GM12865 (cell line): Measurements from ENCODE around the gene KRTCAP2.

Experiments used
- DNase-seq: peaks from one replicate; pipeline ENCODE4 v3.0.0; 2010; ENCODE audit warnings: low read depth
- H3K4me3 ChIP-seq: 2 replicates; pipeline ENCODE4 v1.5.1; 2011; ENCODE audit warnings: mild to moderate bottlenecking, low read depth, low read length, control low read depth
- TF ChIP-seq, protein P1 (sequence below): IDR thresholded peaks from 2 replicates; pipeline ENCODE4 v1.5.1; 2011; ENCODE audit warnings: low read length, control low read depth, low read depth, inconsistent platforms; ENCODE audit not compliant: insufficient read depth; ENCODE audit errors: missing control alignments

KRTCAP2 gene

GRCh38 chr1:155209312-155209721 is 36.2 kb upstream of the KRTCAP2 start:
- DNase-seq, result no peak
- H3K4me3 ChIP-seq, result peak overlapping the region; percentile 87
- TF ChIP-seq, protein P1, sequence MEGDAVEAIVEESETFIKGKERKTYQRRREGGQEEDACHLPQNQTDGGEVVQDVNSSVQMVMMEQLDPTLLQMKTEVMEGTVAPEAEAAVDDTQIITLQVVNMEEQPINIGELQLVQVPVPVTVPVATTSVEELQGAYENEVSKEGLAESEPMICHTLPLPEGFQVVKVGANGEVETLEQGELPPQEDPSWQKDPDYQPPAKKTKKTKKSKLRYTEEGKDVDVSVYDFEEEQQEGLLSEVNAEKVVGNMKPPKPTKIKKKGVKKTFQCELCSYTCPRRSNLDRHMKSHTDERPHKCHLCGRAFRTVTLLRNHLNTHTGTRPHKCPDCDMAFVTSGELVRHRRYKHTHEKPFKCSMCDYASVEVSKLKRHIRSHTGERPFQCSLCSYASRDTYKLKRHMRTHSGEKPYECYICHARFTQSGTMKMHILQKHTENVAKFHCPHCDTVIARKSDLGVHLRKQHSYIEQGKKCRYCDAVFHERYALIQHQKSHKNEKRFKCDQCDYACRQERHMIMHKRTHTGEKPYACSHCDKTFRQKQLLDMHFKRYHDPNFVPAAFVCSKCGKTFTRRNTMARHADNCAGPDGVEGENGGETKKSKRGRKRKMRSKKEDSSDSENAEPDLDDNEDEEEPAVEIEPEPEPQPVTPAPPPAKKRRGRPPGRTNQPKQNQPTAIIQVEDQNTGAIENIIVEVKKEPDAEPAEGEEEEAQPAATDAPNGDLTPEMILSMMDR, result no peak

DNA sequence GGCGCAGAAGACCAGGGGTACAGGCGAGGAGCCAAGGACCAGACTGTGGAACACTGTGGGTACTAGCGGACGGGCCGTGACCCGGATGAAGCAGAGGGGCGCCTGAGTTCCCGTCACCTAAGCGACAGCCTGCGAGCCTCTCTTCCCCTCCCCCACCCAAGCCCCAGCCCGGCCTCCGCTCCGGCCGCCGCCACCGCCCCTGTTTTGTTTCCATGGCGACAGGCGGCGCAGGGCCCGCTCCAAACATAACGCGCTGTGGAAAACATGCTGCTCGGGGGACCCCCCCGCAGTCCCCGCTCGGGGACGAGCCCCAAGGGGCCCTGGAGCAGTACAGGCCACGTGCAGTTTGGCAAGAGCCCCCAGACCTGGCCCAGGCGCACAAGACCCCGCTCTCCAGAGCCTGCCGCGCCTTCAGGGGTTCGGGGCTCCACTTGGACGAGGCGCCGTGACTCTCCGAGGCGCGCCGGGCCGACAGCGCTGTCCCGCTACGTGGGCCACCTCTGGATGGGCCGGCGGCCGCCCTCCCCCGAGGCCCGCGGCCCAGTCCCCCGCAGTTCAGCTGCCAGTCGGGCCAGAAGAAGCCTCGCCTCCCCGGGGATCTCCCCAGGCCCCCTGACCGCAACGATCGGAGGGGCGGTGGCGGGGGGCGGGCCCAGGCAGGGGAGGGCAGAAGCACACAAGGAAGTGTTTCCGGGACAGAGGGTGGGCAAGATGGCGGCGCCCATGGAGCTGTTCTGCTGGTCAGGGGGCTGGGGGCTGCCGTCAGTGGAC is 35.6 kb upstream of the KRTCAP2 start, which contains the start of gene MTX1:
TSS of gene MTX1 (plus strand) at position 155 of the 771 bp plus-strand sequence. CDS start at position 265, 110 bp downstream.
- peak; percentile 89 for DNase-seq
- TF ChIP-seq, protein P1, result no peak
- peak within 1 kb of the TSS; percentile 87 for H3K4me3 ChIP-seq

DNA sequence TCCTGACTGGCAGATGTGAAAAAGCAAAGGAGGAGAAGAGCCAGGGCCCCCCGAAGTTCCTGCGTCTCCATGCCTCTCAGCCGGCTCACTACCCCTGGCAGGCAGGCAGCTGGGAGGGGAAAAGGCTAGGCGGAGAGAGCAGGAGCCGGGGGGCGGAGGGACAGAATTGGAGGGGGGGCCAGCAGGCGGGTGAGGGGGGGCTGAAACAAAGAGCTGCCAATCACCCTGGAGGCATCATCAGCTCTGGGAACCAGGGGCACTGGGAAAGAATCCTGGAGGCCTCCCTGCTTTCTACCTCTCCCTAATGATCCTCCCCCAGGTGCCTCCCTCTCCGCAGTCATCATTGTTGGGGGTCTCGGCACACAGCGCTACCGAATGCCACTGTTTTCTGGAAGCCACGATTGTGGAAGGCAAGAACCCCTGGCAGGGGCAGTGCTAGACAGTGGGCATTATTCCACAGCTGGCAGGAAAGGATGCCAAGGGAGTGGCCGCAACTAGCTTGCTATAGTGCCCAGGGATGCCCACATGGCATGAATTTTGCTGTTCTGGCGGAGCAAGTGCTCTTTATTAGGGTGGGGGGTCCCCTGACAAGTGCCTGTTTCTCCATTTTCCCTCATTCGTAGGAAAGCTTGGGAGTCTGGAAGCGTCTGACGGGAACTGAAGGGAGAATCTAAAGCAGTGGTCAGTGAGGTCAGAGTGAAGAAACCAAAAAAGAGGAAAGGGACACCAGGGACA is 34.9 kb upstream of the KRTCAP2 start, which contains the start of gene THBS3:
TSS of gene THBS3 (minus strand) at position 92 of the 735 bp plus-strand sequence. CDS start at position 71, 21 bp downstream.
- TF ChIP-seq, protein P1, result no peak

DNA sequence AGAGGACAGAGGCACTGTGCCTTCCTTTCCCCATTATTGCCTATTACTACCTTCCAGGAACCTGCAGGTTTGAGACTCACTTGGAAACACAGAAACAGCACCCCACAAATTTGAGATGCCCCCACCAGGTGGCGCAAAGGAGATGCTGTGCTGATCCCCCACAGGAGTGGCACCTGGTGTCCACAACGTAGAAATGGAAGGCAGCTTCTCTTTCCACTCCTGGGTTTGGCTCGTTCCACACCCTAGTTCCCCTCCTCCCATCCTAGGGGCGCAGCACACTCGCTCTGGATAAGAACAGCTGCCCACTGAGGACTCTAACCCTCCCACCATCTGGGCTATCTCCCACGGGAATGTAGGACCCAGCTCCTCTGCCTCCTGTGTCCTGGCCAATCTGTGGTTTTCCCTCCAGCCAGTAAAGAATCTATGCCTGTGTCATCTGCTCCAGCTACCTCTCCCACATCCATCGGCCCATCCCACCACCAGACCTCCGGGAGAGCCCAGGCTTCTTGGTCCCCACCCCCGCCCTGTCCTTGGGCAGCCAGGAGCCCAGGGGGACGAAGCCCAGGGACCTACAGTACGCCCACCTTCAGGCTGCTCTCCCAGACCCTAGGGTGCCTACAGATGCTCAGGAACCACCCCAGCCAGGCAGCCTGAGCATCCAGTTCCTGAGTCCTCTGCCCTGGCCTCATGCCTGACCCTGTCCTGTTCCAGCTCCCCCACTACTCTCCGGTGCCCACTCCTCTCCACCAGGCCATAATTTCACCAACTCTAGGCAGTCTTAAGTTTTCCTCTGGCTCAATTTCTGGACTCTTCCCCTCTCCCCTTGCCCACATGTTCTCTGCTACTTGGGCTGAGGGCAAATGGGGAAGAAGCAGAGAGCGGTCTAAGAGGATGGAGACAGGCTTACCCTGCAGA is 34.0 kb upstream of the KRTCAP2 start:
- peak; percentile 91 for DNase-seq
- no peak overlapping the region for H3K4me3 ChIP-seq
- TF ChIP-seq, protein P1, result peak; percentile 93

More for the DNA sequence above, 34.9 kb upstream of the KRTCAP2 start, which contains the start of gene THBS3:
- no peak for DNase-seq
- peak within 1 kb of the TSS; percentile 87 for H3K4me3 ChIP-seq

GRCh38 chr1:155205969-155206593 is 33.0 kb upstream of the KRTCAP2 start:
- TF ChIP-seq, protein P1, result no peak
- no peak for DNase-seq
- H3K4me3 ChIP-seq, result no peak overlapping the region

DNA sequence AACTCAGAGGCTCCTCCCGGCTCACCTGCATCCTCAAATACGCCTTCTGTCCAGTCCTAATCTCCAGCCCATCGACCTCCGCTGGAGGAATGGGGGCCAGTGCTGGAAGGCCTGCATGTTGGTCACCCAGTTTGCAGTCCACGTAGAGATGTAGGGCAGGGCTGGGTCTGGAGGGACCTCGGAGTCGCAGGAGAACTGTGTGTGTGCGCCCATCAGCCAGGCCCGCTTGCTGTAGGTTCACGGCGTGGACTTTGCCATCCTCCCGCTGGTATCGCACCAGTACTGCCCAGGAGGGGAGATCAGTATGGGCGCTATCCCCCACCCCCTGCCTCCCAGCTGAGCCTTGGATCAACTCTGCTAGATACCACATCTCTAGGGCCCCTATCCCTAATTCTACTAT is 31.9 kb upstream of the KRTCAP2 start:
- TF ChIP-seq, protein P1, result no peak
- no peak overlapping the region for H3K4me3 ChIP-seq

More for the DNA sequence above, 31.9 kb upstream of the KRTCAP2 start:
- DNase-seq, result no peak
